HCT116 (cell line): Measurements from ENCODE around the gene ADCY2. TPM values are rescaled to one million over a fixed set of nuclear protein-coding genes. Genes with fewer than 3 reads are reported as not detected.

ENCODE experiments used
- ATAC-seq: fragments of 200-7000 bp; cut with Tn5 transposase; 2 replicates; pipeline ENCODE4 v1.9.1; 2020; ENCODE audit warnings: mild to moderate bottlenecking, moderate library complexity
- BruUV-seq: library from RNA; stranded (reverse); fragments of 400-500 nt; replicated peaks from 2 replicates; lab custom pipeline; 2021; lab: Mats Ljungman, UMichigan
- CTCF ChIA-PET: fragments of 300-600 bp; sonication (Branson Sonifier 250); formaldehyde crosslinking; loops from one replicate; lab custom pipeline; 2021; ENCODE audit warnings: antibody characterized with exemption; lab: Charles Lee
- POLR2A ChIA-PET: fragments of 300-600, 350-600 bp; sonication (Branson Sonifier 250); formaldehyde crosslinking; loops from one replicate; lab custom pipeline; 2021; ENCODE audit warnings: antibody characterized with exemption; lab: Charles Lee
- RAD21 ChIA-PET, 2 experiments: fragments of 300-600 bp; sonication (Branson Sonifier 250); formaldehyde crosslinking; loops; one replicate each; lab custom pipeline; 2023; ENCODE audit warnings: low total read pairs in 2 of 2; ENCODE audit not compliant: uncharacterized antibody in 2 of 2, unreplicated experiment in 2 of 2, low non-redundant PET in 1 of 2; lab: Charles Lee
- DNase-seq: peaks from one replicate; pipeline ENCODE4 v3.0.0-alpha.2; 2010; ENCODE audit warnings: low read depth, low spot score
- H2AFZ ChIP-seq: fragments of 200-600 bp; shearing (Covaris generic), sonication (generic); 2 replicates; pipeline ENCODE4 v1.6.1; 2017; ENCODE audit warnings: low read depth, mixed run types, mixed read lengths, antibody characterized with exemption, low read length; ENCODE audit not compliant: poor library complexity, severe bottlenecking
- H3K27ac ChIP-seq: 2 replicates; pipeline ENCODE4 v1.5.1; 2012; ENCODE audit warnings: low read depth, low read length
- H3K27me3 ChIP-seq: fragments of 200-600 bp; sonication (generic); 2 replicates; pipeline ENCODE4 v1.6.1; 2016; ENCODE audit warnings: mixed run types, low read length, mixed read lengths; ENCODE audit not compliant: insufficient read depth
- H3K36me3 ChIP-seq, 2 experiments: fragments of 200-500 bp in 1 of 2; fragments of 200-600 bp in 1 of 2; sonication (Bioruptor generic) in 1 of 2; sonication (generic) in 1 of 2; 2 replicates each; pipeline versions ENCODE4 v1.5.1 to v1.6.1; 2014 to 2016; ENCODE audit warnings: low read length in 2 of 2, inconsistent platforms in 1 of 2, mixed read lengths in 1 of 2, mixed run types in 1 of 2; ENCODE audit not compliant: insufficient read depth in 2 of 2, control insufficient read depth in 1 of 2
- H3K4me1 ChIP-seq, 2 experiments: fragments of 200-600 bp in 1 of 2; sonication (generic) in 1 of 2; 2 replicates each; pipeline versions ENCODE4 v1.5.1 to v1.6.1; 2012 to 2017; ENCODE audit warnings: low read length in 2 of 2, inconsistent platforms in 1 of 2, mild to moderate bottlenecking in 1 of 2, mixed read lengths in 1 of 2, mixed run types in 1 of 2, moderate library complexity in 1 of 2; ENCODE audit not compliant: insufficient read depth in 2 of 2, control insufficient read depth in 1 of 2
- H3K4me2 ChIP-seq: fragments of 200-600 bp; sonication (generic); 2 replicates; pipeline ENCODE4 v1.6.1; 2017; ENCODE audit warnings: mixed run types, low read length, mixed read lengths
- H3K4me3 ChIP-seq, 2 experiments: fragments of 200-600 bp in 1 of 2; sonication (generic) in 1 of 2; replicated peaks in 1 of 2; 2 replicates each; pipeline ENCODE4 v1.5.1; 2011 to 2016; ENCODE audit warnings: low read length in 2 of 2, control low read depth in 1 of 2, low read depth in 1 of 2, mild to moderate bottlenecking in 1 of 2, mixed read lengths in 1 of 2, mixed run types in 1 of 2
- H3K79me2 ChIP-seq: fragments of 200-600 bp; sonication (generic); 2 replicates; pipeline ENCODE4 v1.6.1; 2017; ENCODE audit warnings: mild to moderate bottlenecking, mixed run types, low read length, moderate library complexity, mixed read lengths; ENCODE audit not compliant: insufficient read depth
- H3K9ac ChIP-seq: fragments of 200-600 bp; sonication (generic); 2 replicates; pipeline ENCODE4 v1.6.1; 2016; ENCODE audit warnings: low read length, mixed read lengths
- H3K9me2 ChIP-seq: fragments of 200-600 bp; sonication (generic), shearing (Covaris generic); 2 replicates; pipeline ENCODE4 v1.6.1; 2017; ENCODE audit warnings: mixed run types, mild to moderate bottlenecking, moderate library complexity; ENCODE audit not compliant: insufficient read depth
- H3K9me3 ChIP-seq, 2 experiments: fragments of 200-500 bp in 1 of 2; fragments of 200-600 bp in 1 of 2; sonication (Bioruptor generic) in 1 of 2; sonication (generic) in 1 of 2; 2 replicates each; pipeline ENCODE4 v1.6.1; 2014 to 2017; ENCODE audit warnings: low read length in 2 of 2, mixed read lengths in 2 of 2, inconsistent platforms in 1 of 2, low read depth in 1 of 2, mild to moderate bottlenecking in 1 of 2, mixed run types in 1 of 2, moderate library complexity in 1 of 2; ENCODE audit not compliant: control insufficient read depth in 1 of 2, insufficient read depth in 1 of 2
- H4K20me1 ChIP-seq: fragments of 200-600 bp; sonication (generic), shearing (Covaris generic); 2 replicates; pipeline ENCODE4 v1.6.1; 2017; ENCODE audit warnings: mixed run types, mild to moderate bottlenecking, moderate library complexity; ENCODE audit not compliant: insufficient read depth
- EZH2 ChIP-seq: fragments of 200-600 bp; sonication (generic); IDR thresholded peaks from 2 replicates; pipeline ENCODE4 v1.6.1; 2017; ENCODE audit warnings: antibody characterized with exemption, mixed run types
- EZH2phosphoT487 ChIP-seq: fragments of 200-600 bp; IDR thresholded peaks from 2 replicates; pipeline ENCODE4 v1.6.1; 2018; ENCODE audit warnings: antibody characterized with exemption, borderline replicate concordance
- JUND ChIP-seq: IDR thresholded peaks from 2 replicates; pipeline ENCODE4 v1.6.1; 2012
- POLR2A ChIP-seq: IDR thresholded peaks from 2 replicates; pipeline ENCODE4 v1.7.0; 2011; ENCODE audit warnings: borderline replicate concordance; ENCODE audit not compliant: insufficient read depth, insufficient read length; ENCODE audit errors: extremely low read depth
- REST ChIP-seq: IDR thresholded peaks from 2 replicates; pipeline ENCODE4 v1.6.1; 2012; ENCODE audit warnings: low read depth
- SRF ChIP-seq: IDR thresholded peaks from 2 replicates; pipeline ENCODE4 v1.6.1; 2012; ENCODE audit warnings: low read depth
- TCF7L2 ChIP-seq: IDR thresholded peaks from 2 replicates; pipeline ENCODE4 v1.7.0; 2011; ENCODE audit warnings: borderline replicate concordance, inconsistent platforms; ENCODE audit not compliant: insufficient read depth, insufficient read length; ENCODE audit errors: extremely low read depth
- YY1 ChIP-seq: IDR thresholded peaks from 2 replicates; pipeline ENCODE4 v1.6.1; 2011; ENCODE audit warnings: low read length, low read depth, moderate library complexity, mild to moderate bottlenecking; ENCODE audit not compliant: insufficient replicate concordance; ENCODE audit errors: extremely low read depth
- ZFX ChIP-seq: fragments of 450-650 bp; IDR thresholded peaks from 2 replicates; pipeline ENCODE4 v1.6.1; 2017
- intact Hi-C: fragments of 100-400 bp; cut with micrococcal nuclease; formaldehyde crosslinking; loops from 2 replicates; pipeline ENCODE4 v1.10.0; 2022
- total RNA-seq: library from RNA; stranded (reverse); gene quantifications from one replicate; pipeline ENCODE4 v1.2.1, GENCODE V29; 2021; ENCODE audit not compliant: unreplicated experiment
- TF ChIP-seq, protein P1 (sequence below), 3 experiments: fragments of 200-600 bp in 1 of 3; sonication (generic) in 1 of 3; IDR thresholded peaks in 2 of 3; conservative IDR thresholded peaks in 1 of 3; 2 replicates each; pipeline ENCODE4 v1.5.1; 2012 to 2017; ENCODE audit warnings: low read depth in 2 of 3, low read length in 2 of 3, antibody characterized with exemption in 1 of 3, borderline replicate concordance in 1 of 3, control low read depth in 1 of 3, mild to moderate bottlenecking in 1 of 3, mixed read lengths in 1 of 3, mixed run types in 1 of 3, moderate library complexity in 1 of 3; ENCODE audit not compliant: insufficient read depth in 1 of 3

ADCY2 gene
- total RNA-seq, 1 experiment from 2014 or later: 0.15 TPM

GRCh38 chr5:7615566-7616061 is 219.7 kb downstream of the ADCY2 start:
- H3K79me2 ChIP-seq: no peaks in the 10 kb centered on the region
- H2AFZ ChIP-seq: no peak overlapping the region
- H3K4me2 ChIP-seq: no peak overlapping the region
- no peaks in the 10 kb centered on the region for H3K27me3 ChIP-seq
- DNase-seq (no peak), ATAC-seq (no peak)
- no peak overlapping the region for H3K9ac ChIP-seq
- CTCF ChIA-PET: no interaction called here
- BruUV-seq: no TSS peak
- H4K20me1 ChIP-seq: no peaks in the 10 kb centered on the region
- POLR2A ChIA-PET: no interaction called here
- no peaks in the 10 kb centered on the region for H3K4me1 ChIP-seq
- H3K4me3 ChIP-seq: no peak overlapping the region
- no peaks in the 10 kb centered on the region for H3K36me3 ChIP-seq
- peaks cover 0 to 19% of the 10 kb centered on the region in 2 experiments; a peak in 1 of 4 replicates for H3K9me3 ChIP-seq
- RAD21 ChIA-PET: no interaction called here
- TF ChIP-seq EZH2phosphoT487 (no peak), YY1 (no peak), TCF7L2 (no peak), JUND (no peak), SRF (no peak), ZFX (no peak), EZH2 (no peak), POLR2A (no peak), REST (no peak)
- TF ChIP-seq, protein P1, sequence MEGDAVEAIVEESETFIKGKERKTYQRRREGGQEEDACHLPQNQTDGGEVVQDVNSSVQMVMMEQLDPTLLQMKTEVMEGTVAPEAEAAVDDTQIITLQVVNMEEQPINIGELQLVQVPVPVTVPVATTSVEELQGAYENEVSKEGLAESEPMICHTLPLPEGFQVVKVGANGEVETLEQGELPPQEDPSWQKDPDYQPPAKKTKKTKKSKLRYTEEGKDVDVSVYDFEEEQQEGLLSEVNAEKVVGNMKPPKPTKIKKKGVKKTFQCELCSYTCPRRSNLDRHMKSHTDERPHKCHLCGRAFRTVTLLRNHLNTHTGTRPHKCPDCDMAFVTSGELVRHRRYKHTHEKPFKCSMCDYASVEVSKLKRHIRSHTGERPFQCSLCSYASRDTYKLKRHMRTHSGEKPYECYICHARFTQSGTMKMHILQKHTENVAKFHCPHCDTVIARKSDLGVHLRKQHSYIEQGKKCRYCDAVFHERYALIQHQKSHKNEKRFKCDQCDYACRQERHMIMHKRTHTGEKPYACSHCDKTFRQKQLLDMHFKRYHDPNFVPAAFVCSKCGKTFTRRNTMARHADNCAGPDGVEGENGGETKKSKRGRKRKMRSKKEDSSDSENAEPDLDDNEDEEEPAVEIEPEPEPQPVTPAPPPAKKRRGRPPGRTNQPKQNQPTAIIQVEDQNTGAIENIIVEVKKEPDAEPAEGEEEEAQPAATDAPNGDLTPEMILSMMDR (IDR thresholded peaks at IDR 0.05 in 2 of 3, conservative IDR thresholded peaks at IDR 0.05 in 1 of 3; ENCODE audit: borderline replicate concordance in 1 of 3, insufficient read depth in 1 of 3, low read depth in 2 of 3, low read length in 2 of 3): no peak
- intact Hi-C loops: no loop called here
- no peaks in the 10 kb centered on the region for H3K9me2 ChIP-seq
- no peak overlapping the region for H3K27ac ChIP-seq
